Raji (cell line): Measurements from ENCODE around the gene GMPR.

Source experiments
- POLR2A ChIP-seq: IDR thresholded peaks from 2 replicates; pipeline ENCODE4 v1.6.1; 2011; ENCODE audit warnings: low read depth, low read length, control low read depth; ENCODE audit not compliant: insufficient read depth

Gene GMPR

GRCh38 chr6:16343593-16343992, 105.2 kb downstream of the GMPR start:
- no peak for TF ChIP-seq POLR2A

DNA sequence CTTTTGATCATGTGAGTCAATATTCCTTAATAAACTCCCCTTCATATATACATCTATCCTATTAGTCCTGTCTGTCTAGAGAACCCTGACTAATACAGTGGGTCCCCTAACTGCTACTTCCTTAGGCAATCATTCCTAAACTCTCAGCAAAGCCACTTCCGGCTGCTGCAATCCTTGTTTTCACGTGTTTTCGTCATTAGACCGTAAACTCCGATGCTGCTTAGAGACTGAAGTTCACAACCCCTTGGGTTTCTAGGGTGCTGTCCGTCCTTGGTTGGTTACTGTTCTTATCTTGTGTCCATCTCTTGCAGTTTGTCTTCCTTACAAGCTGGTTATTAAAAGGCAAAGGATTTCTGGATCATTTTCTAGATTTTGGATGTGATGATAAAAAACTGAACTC, 106.4 kb downstream of the GMPR start:
- TF ChIP-seq POLR2A: no peak
